Transverse colon (tissue), 4 donors: ENCODE results near the gene XPO6. TPM values are rescaled to one million over a fixed set of nuclear protein-coding genes. Genes with fewer than 3 reads are reported as not detected.
"Not testable (repeated sequence)": the region's sequence is repeated elsewhere in the genome, so short reads cannot be mapped to it uniquely, and the experiment has no call there.

Source experiments
- DNase-seq: peaks from one replicate; pipeline ENCODE4 v3.0.0-alpha.2; 2019
- H3K27ac ChIP-seq, 4 donors: fragments of 200-600 bp; sonication (generic); 2 replicates each; pipeline ENCODE4 v1.5.1; 2016 to 2018; ENCODE audit warnings: inconsistent platforms in 4 of 4
- H3K27me3 ChIP-seq: fragments of 200-600 bp; sonication (generic); 2 replicates; pipeline ENCODE4 v1.5.1; 2017; ENCODE audit warnings: inconsistent platforms
- H3K36me3 ChIP-seq, 4 donors: fragments of 200-600 bp; sonication (generic); 2 replicates each; pipeline ENCODE4 v1.5.1; 2017 to 2019; ENCODE audit warnings: inconsistent platforms in 4 of 4
- H3K4me1 ChIP-seq, 4 donors: fragments of 200-600 bp; sonication (generic); 2 replicates each; pipeline ENCODE4 v1.5.1; 2017 to 2020; ENCODE audit warnings: inconsistent platforms in 4 of 4
- H3K4me3 ChIP-seq, 4 donors: fragments of 200-600 bp; sonication (generic); 1 replicate in 1 of 4; 2 replicates in 3 of 4; pipeline versions ENCODE4 v1.5.1 to v1.6.1; 2017 to 2019; ENCODE audit warnings: inconsistent platforms in 4 of 4
- H3K9me3 ChIP-seq, 2 donors: fragments of 200-600 bp; sonication (generic); 2 replicates each; pipeline ENCODE4 v1.5.1; 2017 to 2019; ENCODE audit warnings: inconsistent platforms in 2 of 2
- CTCF ChIP-seq, 5 experiments: fragments of 200-600 bp in 3 of 5; fragments of 450-650 bp in 2 of 5; sonication (generic) in 3 of 5; IDR thresholded peaks; 1 replicate in 2 of 5; 2 replicates in 3 of 5; pipeline ENCODE4 v1.5.1; 2016 to 2017; ENCODE audit warnings: antibody characterized with exemption in 5 of 5, inconsistent platforms in 3 of 5, mild to moderate bottlenecking in 2 of 5, moderate library complexity in 1 of 5
- EP300 ChIP-seq: sonication (generic); formaldehyde crosslinking; IDR thresholded peaks from one replicate; pipeline ENCODE4 v1.6.1; 2017; ENCODE audit warnings: antibody characterized with exemption, low read depth
- POLR2A ChIP-seq: fragments of 450-650 bp; IDR thresholded peaks from one replicate; pipeline ENCODE4 v1.6.1; 2016; ENCODE audit warnings: antibody characterized with exemption, mild to moderate bottlenecking, moderate library complexity
- POLR2AphosphoS5 ChIP-seq, 3 donors: sonication (generic); formaldehyde crosslinking; IDR thresholded peaks; one replicate each; pipeline ENCODE4 v1.6.1; 2016; ENCODE audit warnings: antibody characterized with exemption in 3 of 3
- WGBS, 2 donors: methylation state at CpG; one replicate each; pipeline ENCODE4 v1.1.5; 2018; ENCODE audit warnings: low coverage in 1 of 2; 5-methylcytosine and 5-hydroxymethylcytosine counted together
- in situ Hi-C, 4 donors: fragments of 200-750 bp; cut with MboI; loops; one replicate each; pipeline versions ENCODE4 v1.15.0 to v1.15.1; 2017; ENCODE audit warnings: low sequenced_read_pairs in 3 of 4, low pct_ligation_motif_present in 1 of 4, low pct_unique_long_range_greater_than_20kb in 1 of 4
- intact Hi-C: fragments of 100-400 bp; cut with DNase I; formaldehyde crosslinking; loops from one replicate; pipeline ENCODE4 v1.15.1; 2023; ENCODE audit warnings: low total_unique reads
- total RNA-seq, 4 donors: library from RNA; depleted of rRNA; stranded (reverse); fragments of >200 nt; gene quantifications; one replicate each; pipeline ENCODE4 v1.1.0, GENCODE V29; 2016

XPO6 gene
- total RNA-seq, 4 donors from 2014 or later = 140 to 254 (median 204) TPM

- peak overlapping the region; percentile 60 to 71 (median 64) for H3K27ac ChIP-seq
- no peaks in the 10 kb centered on the region for H3K9me3 ChIP-seq
- no peak overlapping the region for H3K4me3 ChIP-seq
- WGBS, 2 donors = 55 to 69% methylated on average over 6 of the region's 6 CpGs
- intact Hi-C loops (no loop called here), in situ Hi-C loops (no loop called here)
- TF ChIP-seq EP300 (no peak), CTCF (IDR thresholded peaks at IDR 0.05) (no peak), POLR2A (no peak), POLR2AphosphoS5 (IDR thresholded peaks at IDR 0.05) (no peak)
- no peaks in the 10 kb centered on the region for H3K27me3 ChIP-seq
- H3K36me3 ChIP-seq = peaks cover 0 to 48% (median 7%) of the 10 kb centered on the region in 4 donors
- peaks cover 0 to 26% (median 13%) of the 10 kb centered on the region in 4 donors for H3K4me1 ChIP-seq
- DNase-seq = no peak
Observed at GRCh38 chr16:28117168-28117565, 94.6 kb downstream of the XPO6 start.

GRCh38 chr16:28115866-28116265, 95.9 kb downstream of the XPO6 start:
- in situ Hi-C loops = not testable (repeated sequence)
- 88% methylated on average over 6 of the region's 6 CpGs; no CpG with 5 or more reads in 1 of the 2 donors for whole genome bisulfite sequencing, 2 donors

GRCh38 chr16:28112908-28113307, 98.9 kb downstream of the XPO6 start:
- WGBS, 2 donors = 85 to 100% methylated on average over 1 to 10 of the region's 10 CpGs
- H3K4me1 ChIP-seq = peaks cover 0 to 20% (median 11%) of the 10 kb centered on the region in 4 donors
- TF ChIP-seq POLR2A = no peak
- DNase-seq = no peak
- H3K9me3 ChIP-seq = no peaks in the 10 kb centered on the region
- H3K4me3 ChIP-seq = no peak overlapping the region
- H3K27ac ChIP-seq = no peak overlapping the region
- in situ Hi-C loops = no loop called here
- no peaks in the 10 kb centered on the region for H3K27me3 ChIP-seq
- peaks cover 0 to 49% (median 14%) of the 10 kb centered on the region in 4 donors for H3K36me3 ChIP-seq
- intact Hi-C loops = no loop called here

More at GRCh38 chr16:28115866-28116265, 95.9 kb downstream of the XPO6 start:
- H3K9me3 ChIP-seq, DNase-seq, intact Hi-C loops, H3K27me3 ChIP-seq, H3K4me3 ChIP-seq: not testable (repeated sequence)
- H3K36me3 ChIP-seq = peaks cover 0 to 49% (median 10%) of the 10 kb centered on the region in 4 donors
- peak overlapping the region; percentile 60 to 71 (median 64) for H3K27ac ChIP-seq
- peaks cover 0 to 26% (median 13%) of the 10 kb centered on the region in 4 donors for H3K4me1 ChIP-seq

GRCh38 chr16:28110977-28111376, 100.8 kb downstream of the XPO6 start:
- Histone ChIP-seq H3K4me3 (no peak overlapping the region), H3K4me1 (peaks cover 0 to 7% (median 1%) of the 10 kb centered on the region in 4 donors), H3K9me3 (no peaks in the 10 kb centered on the region), H3K36me3 (peaks cover 0 to 55% (median 23%) of the 10 kb centered on the region in 4 donors), H3K27me3 (no peaks in the 10 kb centered on the region), H3K27ac (no peak overlapping the region)
- in situ Hi-C loops (no loop called here), intact Hi-C loops (no loop called here)
- DNase-seq = no peak
- WGBS, 2 donors = 97 to 99% methylated on average over 2 of the region's 2 CpGs
- TF ChIP-seq POLR2A (no peak), EP300 (no peak), CTCF (IDR thresholded peaks at IDR 0.05) (no peak), POLR2AphosphoS5 (IDR thresholded peaks at IDR 0.05) (no peak)

- intact Hi-C loops = no loop called here
Observed at GRCh38 chr16:28110479-28110878, 101.3 kb downstream of the XPO6 start.

More at GRCh38 chr16:28110479-28110878, 101.3 kb downstream of the XPO6 start:
- Histone ChIP-seq H3K4me3 (no peak overlapping the region), H3K36me3 (peaks cover 0 to 60% (median 25%) of the 10 kb centered on the region in 4 donors), H3K4me1 (peaks cover 0 to 2% (median 0%) of the 10 kb centered on the region in 4 donors), H3K27ac (no peak overlapping the region), H3K27me3 (no peaks in the 10 kb centered on the region), H3K9me3 (no peaks in the 10 kb centered on the region)
- DNase-seq = no peak
- 75 to 82% methylated on average over 4 to 5 of the region's 5 CpGs for WGBS, 2 donors
- TF ChIP-seq EP300 = no peak
- TF ChIP-seq POLR2A = no peak
- TF ChIP-seq CTCF (IDR thresholded peaks at IDR 0.05) = no peak
- no peak for TF ChIP-seq POLR2AphosphoS5 (IDR thresholded peaks at IDR 0.05)
- in situ Hi-C loops = no loop called here
